SK-N-SH (cell line): ENCODE measurements around the gene AGBL4. TPM values are rescaled to one million over a fixed set of nuclear protein-coding genes. Genes with fewer than 3 reads are reported as not detected.

Source experiments
- CTCF ChIA-PET: fragments of 300-600, 350-600 bp; formaldehyde crosslinking; extraction: SDS; loops from one replicate; lab custom pipeline; 2021; lab: Yijun Ruan, JAX
- POLR2A ChIA-PET: fragments of 350-600 bp; sonication (Branson Sonifier 250); formaldehyde crosslinking; extraction: SDS; loops from one replicate; lab custom pipeline; 2020; ENCODE audit warnings: antibody characterized with exemption, inconsistent platforms; lab: Yijun Ruan, JAX
- DNase-seq: peaks from one replicate; pipeline ENCODE4 v3.0.0; 2012
- H2AFZ ChIP-seq: fragments of 200-600 bp; sonication (generic); 2 replicates; pipeline ENCODE4 v1.8.1; 2016; ENCODE audit warnings: antibody characterized with exemption, mild to moderate bottlenecking, low read depth
- H3F3A ChIP-seq: fragments of 200-600 bp; sonication (generic); replicated peaks from 2 replicates; pipeline ENCODE3; 2016; ENCODE audit warnings: antibody characterized with exemption, mild to moderate bottlenecking; ENCODE audit not compliant: insufficient read depth
- H3K27ac ChIP-seq, 2 experiments: fragments of 200-500 bp in 1 of 2; fragments of 200-600 bp in 1 of 2; sonication (Bioruptor generic) in 1 of 2; sonication (generic), shearing (Covaris generic) in 1 of 2; 2 replicates each; pipeline versions ENCODE4 v1.5.1 to v1.6.1; 2014 to 2016; ENCODE audit warnings: low read depth in 2 of 2, inconsistent platforms in 1 of 2, low read length in 1 of 2, mild to moderate bottlenecking in 1 of 2, mixed read lengths in 1 of 2
- H3K27me3 ChIP-seq: fragments of 200-600 bp; sonication (generic), shearing (Covaris generic); 2 replicates; pipeline ENCODE4 v1.6.1; 2016; ENCODE audit warnings: mixed run types; ENCODE audit not compliant: insufficient read depth
- H3K36me3 ChIP-seq, 2 experiments: fragments of 200-500 bp in 1 of 2; fragments of 200-600 bp in 1 of 2; sonication (Bioruptor generic) in 1 of 2; sonication (generic) in 1 of 2; replicated peaks in 1 of 2; 2 replicates each; pipeline versions ENCODE3 to v1.5.1; 2014 to 2016; ENCODE audit warnings: low read length in 1 of 2, mild to moderate bottlenecking in 1 of 2; ENCODE audit not compliant: insufficient read depth in 2 of 2, control insufficient read depth in 1 of 2
- H3K4me1 ChIP-seq, 2 experiments: fragments of 200-500 bp in 1 of 2; fragments of 200-600 bp in 1 of 2; sonication (Bioruptor generic) in 1 of 2; sonication (generic), shearing (Covaris generic) in 1 of 2; 2 replicates each; pipeline versions ENCODE4 v1.5.1 to v1.6.1; 2014 to 2016; ENCODE audit warnings: low read depth in 1 of 2, low read length in 1 of 2, mixed run types in 1 of 2; ENCODE audit not compliant: insufficient read depth in 2 of 2, control insufficient read depth in 1 of 2
- H3K4me2 ChIP-seq: fragments of 200-600 bp; sonication (generic), shearing (Covaris generic); 2 replicates; pipeline ENCODE4 v1.6.1; 2017; ENCODE audit warnings: mixed run types
- H3K4me3 ChIP-seq, 2 experiments: fragments of 200-500 bp in 1 of 2; fragments of 200-600 bp in 1 of 2; sonication (Bioruptor generic) in 1 of 2; sonication (generic), shearing (Covaris generic) in 1 of 2; 2 replicates each; pipeline versions ENCODE4 v1.5.1 to v1.8.1; 2014 to 2016; ENCODE audit warnings: low read depth in 2 of 2, inconsistent platforms in 1 of 2, low read length in 1 of 2, mild to moderate bottlenecking in 1 of 2, mixed read lengths in 1 of 2, moderate library complexity in 1 of 2
- H3K79me2 ChIP-seq: fragments of 200-600 bp; sonication (generic); 2 replicates; pipeline ENCODE4 v1.8.1; 2017; ENCODE audit warnings: mild to moderate bottlenecking; ENCODE audit not compliant: insufficient read depth
- H3K9ac ChIP-seq: fragments of 200-600 bp; sonication (generic); 2 replicates; pipeline ENCODE4 v1.6.1; 2017; ENCODE audit warnings: mixed run types
- H3K9me2 ChIP-seq: fragments of 200-600 bp; sonication (generic); 2 replicates; pipeline ENCODE4 v1.6.1; 2017; ENCODE audit warnings: mixed run types
- H3K9me3 ChIP-seq: fragments of 200-600 bp; sonication (generic); 2 replicates; pipeline ENCODE4 v1.6.1; 2017; ENCODE audit warnings: mixed run types, mild to moderate bottlenecking, moderate library complexity
- H4K20me1 ChIP-seq: fragments of 200-600 bp; sonication (generic); 2 replicates; pipeline ENCODE4 v1.6.1; 2017; ENCODE audit warnings: mild to moderate bottlenecking, mixed run types; ENCODE audit not compliant: insufficient read depth
- CHD2 ChIP-seq: fragments of 150-350 bp; IDR thresholded peaks from 2 replicates; pipeline ENCODE4 v1.6.1; 2018; ENCODE audit warnings: low read length; ENCODE audit not compliant: partially characterized antibody
- ELF1 ChIP-seq: IDR thresholded peaks from 2 replicates; pipeline ENCODE4 v1.4.0; 2012
- EP300 ChIP-seq, 2 experiments: IDR thresholded peaks; 2 replicates each; pipeline versions ENCODE4 v1.4.0 to v1.6.1; 2012; ENCODE audit warnings: borderline replicate concordance in 1 of 2, low read depth in 1 of 2, low read length in 1 of 2
- EZH2phosphoT487 ChIP-seq: fragments of 200-600 bp; sonication (generic); IDR thresholded peaks from 2 replicates; pipeline ENCODE4 v1.6.1; 2017; ENCODE audit warnings: low read depth, mixed run types, mild to moderate bottlenecking, antibody characterized with exemption, moderate library complexity, borderline replicate concordance
- FOSL2 ChIP-seq: IDR thresholded peaks from 2 replicates; pipeline ENCODE4 v1.4.0; 2012; ENCODE audit warnings: low read depth, mild to moderate bottlenecking, moderate library complexity, borderline replicate concordance
- FOXJ3 ChIP-seq: sonication (generic); formaldehyde crosslinking; IDR thresholded peaks from 2 replicates; pipeline ENCODE4 v1.5.1; 2020; ENCODE audit warnings: mild to moderate bottlenecking, missing genetic modification reagents
- FOXM1 ChIP-seq: IDR thresholded peaks from 2 replicates; pipeline ENCODE4 v1.4.0; 2012; ENCODE audit warnings: low read depth, mild to moderate bottlenecking
- GABPA ChIP-seq: IDR thresholded peaks from 2 replicates; pipeline ENCODE4 v1.4.0; 2012; ENCODE audit warnings: low read depth, mild to moderate bottlenecking
- GATA2 ChIP-seq: sonication (generic); formaldehyde crosslinking; IDR thresholded peaks from 2 replicates; pipeline ENCODE4 v1.5.0; 2020; ENCODE audit warnings: mild to moderate bottlenecking, missing genetic modification reagents
- IRF3 ChIP-seq: fragments of 150-350 bp; IDR thresholded peaks from 2 replicates; pipeline ENCODE4 v1.6.1; 2016; ENCODE audit warnings: mild to moderate bottlenecking, low read depth, low read length
- MEF2A ChIP-seq: IDR thresholded peaks from 2 replicates; pipeline ENCODE4 v1.4.0; 2012; ENCODE audit warnings: low read depth, borderline replicate concordance
- MXI1 ChIP-seq: IDR thresholded peaks from 2 replicates; pipeline ENCODE4 v1.6.1; 2012; ENCODE audit warnings: mild to moderate bottlenecking, low read depth, low read length, improper control_type of control experiment
- NRF1 ChIP-seq: IDR thresholded peaks from 2 replicates; pipeline ENCODE4 v1.6.1; 2012; ENCODE audit warnings: low read depth, mild to moderate bottlenecking, low read length
- POLR2AphosphoS5 ChIP-seq: IDR thresholded peaks from 2 replicates; pipeline ENCODE4 v1.6.1; 2012; ENCODE audit warnings: low read depth, low read length
- RAD21 ChIP-seq: IDR thresholded peaks from 2 replicates; pipeline ENCODE4 v1.6.1; 2012; ENCODE audit warnings: mild to moderate bottlenecking, low read length
- RCOR1 ChIP-seq: fragments of 150-350 bp; IDR thresholded peaks from 2 replicates; pipeline ENCODE4 v1.6.1; 2017; ENCODE audit warnings: antibody characterized with exemption, low read length
- REST ChIP-seq: IDR thresholded peaks from 2 replicates; pipeline ENCODE4 v1.6.1; 2012; ENCODE audit warnings: mild to moderate bottlenecking, low read depth, low read length, moderate library complexity
- SIN3A ChIP-seq: IDR thresholded peaks from 2 replicates; pipeline ENCODE4 v1.6.1; 2012; ENCODE audit warnings: low read depth, mild to moderate bottlenecking, low read length, moderate library complexity, borderline replicate concordance
- SMC3 ChIP-seq: IDR thresholded peaks from 2 replicates; pipeline ENCODE4 v1.6.1; 2012; ENCODE audit warnings: low read depth, low read length, improper control_type of control experiment
- TCF12 ChIP-seq: IDR thresholded peaks from 2 replicates; pipeline ENCODE4 v1.4.0; 2012
- USF1 ChIP-seq: IDR thresholded peaks from 2 replicates; pipeline ENCODE4 v1.4.0; 2012; ENCODE audit warnings: low read depth, borderline replicate concordance
- USF2 ChIP-seq: fragments of 150-350 bp; IDR thresholded peaks from 2 replicates; pipeline ENCODE4 v1.6.1; 2017; ENCODE audit warnings: antibody characterized with exemption, low read length, low read depth, borderline replicate concordance
- YY1 ChIP-seq: IDR thresholded peaks from 2 replicates; pipeline ENCODE4 v1.4.0; 2012; ENCODE audit warnings: low read depth, mild to moderate bottlenecking
- ZBTB33 ChIP-seq: IDR thresholded peaks from 2 replicates; pipeline ENCODE4 v1.4.0; 2012; ENCODE audit warnings: low read depth, borderline replicate concordance
- WGBS: methylation state at CpG from one replicate; pipeline ENCODE4 v1.1.6; 2017; ENCODE audit warnings: low lambda C conversion rate; 5-methylcytosine and 5-hydroxymethylcytosine counted together
- polyA plus RNA-seq, 3 experiments: library from polyadenylated mRNA; depleted of rRNA; stranded (reverse); fragments of >200 nt; gene quantifications; 2 replicates each; pipeline ENCODE4 v1.2.3, GENCODE V29; 2012

AGBL4 gene
- polyA plus RNA-seq, 1 of the 3 experiments (the other 2 are of a cell fraction): 0.07 TPM

GRCh38 chr1:48916130-48917069, 1107.4 kb downstream of the AGBL4 start:
- POLR2A ChIA-PET: interaction anchor here (1.0 kb wide), 1 partner anchor 1191 kb away, joined by 3 read pairs; no protein-coding TSS in a partner anchor
- peak overlapping the region; percentile 96 for H2AFZ ChIP-seq
- CTCF ChIA-PET: interaction anchor here (0.6 to 4.7 kb wide), 54 partner anchors 9 to 1431 kb away, joined by 3 to 42 read pairs (median 4); partner anchors contain the start of gene BEND5
- TF ChIP-seq TCF12 (no peak), FOSL2 (no peak), USF1 (no peak), IRF3 (no peak), FOXM1 (no peak), ZBTB33 (no peak), YY1 (peak; percentile 85; the same call in 1 of the 2 replicates), RAD21 (peak; percentile 91), FOXJ3 (CRISPR knock-in tag) (no peak), GATA2 (no peak; the same call in 1 of the 2 replicates), SMC3 (peak; percentile 85), USF2 (no peak), EZH2phosphoT487 (no peak), MEF2A (no peak), MXI1 (no peak), GABPA (no peak), CHD2 (peak; percentile 24), NRF1 (no peak), ELF1 (no peak), POLR2AphosphoS5 (peak; percentile 33; the same call in 1 of the 2 replicates), RCOR1 (peak; percentile 39; the same call in 1 of the 2 replicates), SIN3A (no peak), REST (no peak), EP300 (IDR thresholded peaks at IDR 0.05; ENCODE audit: borderline replicate concordance in 1 of 2, low read depth in 1 of 2, low read length in 1 of 2) (no peak)

More at GRCh38 chr1:48916130-48917069, 1107.4 kb downstream of the AGBL4 start:
- Histone ChIP-seq H3K4me3 (peak overlapping the region in 1 of 2 experiments; percentile 20; a peak in 1 of 4 replicates), H3K9ac (peak overlapping the region; percentile 58), H3K4me2 (peak overlapping the region; percentile 58; the same call in 1 of the 2 replicates), H3K27ac (peak overlapping the region; percentile 78 to 98), H3K9me2 (no peaks in the 10 kb centered on the region), H3K4me1 (peaks cover 13 to 31% of the 10 kb centered on the region in 2 experiments), H3K9me3 (no peaks in the 10 kb centered on the region), H3K27me3 (no peaks in the 10 kb centered on the region), H3K79me2 (no peaks in the 10 kb centered on the region), H3K36me3 (no peaks in the 10 kb centered on the region), H4K20me1 (no peaks in the 10 kb centered on the region), H3F3A (peaks cover 13% of the 10 kb centered on the region)
- DNase-seq: peak; percentile 63
- WGBS: 8% methylated on average over 5 of the region's 5 CpGs
